ENCODE data around the gene DSCAM.
"Not testable (repeated sequence)": the region's sequence is repeated elsewhere in the genome, so short reads cannot be mapped to it uniquely, and the experiment has no call there.

DNA sequence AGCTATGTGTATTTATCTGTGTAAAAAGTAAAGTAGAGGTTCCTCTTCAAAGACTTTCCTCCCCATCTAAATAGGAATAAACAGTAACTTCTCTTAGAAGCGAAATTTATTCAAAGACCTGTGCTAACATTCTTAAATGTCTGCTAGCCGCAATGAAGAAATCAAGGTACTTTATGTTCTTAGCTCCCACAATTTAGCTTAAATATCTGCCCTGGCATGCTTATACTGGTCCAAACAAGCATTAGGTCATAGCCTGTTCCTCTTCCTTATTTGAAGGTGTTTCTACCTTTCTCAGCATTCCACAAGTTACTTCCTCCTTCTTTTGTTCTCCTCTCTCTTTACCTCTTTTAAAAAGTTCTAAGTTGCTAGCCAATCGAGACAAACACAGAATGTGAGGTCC is 588.5 kb downstream of the DSCAM start:
- not testable (repeated sequence) for TF ChIP-seq CTCF, POLR2A (IDR thresholded peaks at IDR 0.05)
